WTC11 (cell line): ENCODE results near the gene MAML2. TPM values are rescaled to one million over a fixed set of nuclear protein-coding genes. Genes with fewer than 3 reads are reported as not detected.

Experiments used
- ATAC-seq: fragments of 200-7000 bp; cut with Tn5 transposase; 2 replicates; pipeline ENCODE4 v1.10.0; 2021; ENCODE audit warnings: mild to moderate bottlenecking, moderate library complexity
- CTCF ChIA-PET: fragments of 300-600 bp; sonication (Branson Sonifier 250); formaldehyde crosslinking; loops from one replicate; lab custom pipeline; 2021; ENCODE audit warnings: antibody characterized with exemption; lab: Charles Lee
- POLR2A ChIA-PET: fragments of 350-600 bp; sonication (Branson Sonifier 250); formaldehyde crosslinking; loops from one replicate; lab custom pipeline; 2021; ENCODE audit warnings: antibody characterized with exemption; lab: Charles Lee
- DNase-seq: peaks from one replicate; pipeline ENCODE4 v3.0.0; 2021; ENCODE audit warnings: low spot score
- H3K27ac Mint-ChIP-seq: 2 replicates; pipeline ENCODE4 v1.8.0; 2021; ENCODE audit warnings: mixed read lengths
- H3K27me3 Mint-ChIP-seq: 2 replicates; pipeline ENCODE4 v1.8.0; 2021; ENCODE audit warnings: low read depth, mild to moderate bottlenecking, moderate library complexity, mixed read lengths
- H3K36me3 Mint-ChIP-seq: 2 replicates; pipeline ENCODE4 v1.8.0; 2021; ENCODE audit warnings: mixed read lengths
- H3K4me1 Mint-ChIP-seq: 2 replicates; pipeline ENCODE4 v1.8.0; 2022; ENCODE audit warnings: mixed read lengths
- H3K4me3 Mint-ChIP-seq: 2 replicates; pipeline ENCODE4 v1.8.0; 2021; ENCODE audit warnings: mild to moderate bottlenecking, moderate library complexity, mixed read lengths
- H3K9me3 Mint-ChIP-seq: 2 replicates; pipeline ENCODE4 v1.8.0; 2021; ENCODE audit warnings: mixed read lengths
- AR ChIP-seq: fragments of 250-450 bp; sonication (Bioruptor Pico); IDR thresholded peaks from 2 replicates; pipeline ENCODE4 v1.9.0; 2021; ENCODE audit warnings: mild to moderate bottlenecking
- ATF1 ChIP-seq: sonication (generic); formaldehyde crosslinking; IDR thresholded peaks from 2 replicates; pipeline ENCODE4 v1.8.1; 2023; ENCODE audit warnings: mild to moderate bottlenecking, moderate library complexity, missing genetic modification reagents
- ATF2 ChIP-seq: sonication (generic); formaldehyde crosslinking; IDR thresholded peaks from 2 replicates; pipeline ENCODE4 v1.8.1; 2022; ENCODE audit warnings: low read depth, missing genetic modification reagents, borderline replicate concordance
- ERG ChIP-seq: fragments of 250-450 bp; sonication (Bioruptor Pico); IDR thresholded peaks from 2 replicates; pipeline ENCODE4 v1.8.0; 2021; ENCODE audit warnings: mild to moderate bottlenecking
- FOXJ3 ChIP-seq: sonication (generic); formaldehyde crosslinking; IDR thresholded peaks from 2 replicates; pipeline ENCODE4 v1.9.0; 2021; ENCODE audit warnings: missing genetic modification reagents, mild to moderate bottlenecking, borderline replicate concordance
- HMGXB4 ChIP-seq: sonication (generic); formaldehyde crosslinking; IDR thresholded peaks from 2 replicates; pipeline ENCODE4 v1.8.1; 2023; ENCODE audit warnings: mild to moderate bottlenecking, moderate library complexity, missing genetic modification reagents
- IRF1 ChIP-seq: sonication (generic); formaldehyde crosslinking; IDR thresholded peaks from 2 replicates; pipeline ENCODE4 v1.8.0; 2023; ENCODE audit warnings: missing genetic modification reagents
- MYBL2 ChIP-seq: sonication (generic); formaldehyde crosslinking; IDR thresholded peaks from 2 replicates; pipeline ENCODE4 v1.8.1; 2023; ENCODE audit warnings: mild to moderate bottlenecking, moderate library complexity, missing genetic modification reagents
- NR2C2 ChIP-seq: sonication (generic); formaldehyde crosslinking; IDR thresholded peaks from 2 replicates; pipeline ENCODE4 v1.8.0; 2022; ENCODE audit warnings: mild to moderate bottlenecking, missing genetic modification reagents
- SMAD4 ChIP-seq: sonication (generic); formaldehyde crosslinking; IDR thresholded peaks from 2 replicates; pipeline ENCODE4 v1.8.0; 2022; ENCODE audit warnings: mild to moderate bottlenecking, missing genetic modification reagents
- TEAD4 ChIP-seq: sonication (generic); formaldehyde crosslinking; IDR thresholded peaks from 2 replicates; pipeline ENCODE4 v1.8.0; 2022; ENCODE audit warnings: mild to moderate bottlenecking, missing genetic modification reagents
- ZBTB43 ChIP-seq: sonication (generic); formaldehyde crosslinking; IDR thresholded peaks from 2 replicates; pipeline ENCODE4 v1.8.1; 2023; ENCODE audit warnings: mild to moderate bottlenecking, missing genetic modification reagents
- ZNF281 ChIP-seq: sonication (generic); formaldehyde crosslinking; IDR thresholded peaks from 2 replicates; pipeline ENCODE4 v1.8.0; 2023; ENCODE audit warnings: mild to moderate bottlenecking, missing genetic modification reagents
- total RNA-seq: library from RNA; stranded (reverse); gene quantifications from 3 replicates; pipeline ENCODE4 v1.2.3, GENCODE V29; 2021

MAML2 gene
- total RNA-seq, 1 experiment from 2014 or later: 8.1 TPM

GRCh38 chr11:96263238-96263763 lies 79.7 kb downstream of the MAML2 start:
- ATAC-seq (peak; percentile 56), DNase-seq (no peak)
- Mint-ChIP-seq H3K4me3 (no peak overlapping the region), H3K4me1 (peaks cover 45% of the 10 kb centered on the region), H3K27ac (no peak overlapping the region), H3K36me3 (no peaks in the 10 kb centered on the region), H3K9me3 (peaks cover under 1% of the 10 kb centered on the region; the same call in 1 of the 2 replicates), H3K27me3 (no peaks in the 10 kb centered on the region)
- TF ChIP-seq HMGXB4 (CRISPR knock-in tag) (no peak), ZBTB43 (no peak), IRF1 (CRISPR knock-in tag) (no peak), FOXJ3 (CRISPR knock-in tag) (no peak), AR (no peak), ZNF281 (CRISPR knock-in tag) (no peak), SMAD4 (CRISPR knock-in tag) (no peak), ATF1 (no peak), NR2C2 (no peak), MYBL2 (CRISPR knock-in tag) (no peak), TEAD4 (CRISPR knock-in tag) (no peak), ATF2 (CRISPR knock-in tag) (no peak), ERG (CRISPR knock-in tag) (no peak)
- ChIA-PET CTCF (interaction anchor here (1.0 kb wide), 1 partner anchor 80 kb away, joined by 3 read pairs; the partner anchor contains the start of gene MAML2), POLR2A (no interaction called here)
